ENCODE results near the gene ST3GAL3. TPM values are rescaled to one million over a fixed set of nuclear protein-coding genes. Genes with fewer than 3 reads are reported as not detected.

Gene ST3GAL3
- total and polyA plus RNA-seq, 2 of the 13 experiments (the other 11 are each of a cell fraction or from before 2014, with no cell fraction given), result 5.1 to 8.1 TPM

DNA sequence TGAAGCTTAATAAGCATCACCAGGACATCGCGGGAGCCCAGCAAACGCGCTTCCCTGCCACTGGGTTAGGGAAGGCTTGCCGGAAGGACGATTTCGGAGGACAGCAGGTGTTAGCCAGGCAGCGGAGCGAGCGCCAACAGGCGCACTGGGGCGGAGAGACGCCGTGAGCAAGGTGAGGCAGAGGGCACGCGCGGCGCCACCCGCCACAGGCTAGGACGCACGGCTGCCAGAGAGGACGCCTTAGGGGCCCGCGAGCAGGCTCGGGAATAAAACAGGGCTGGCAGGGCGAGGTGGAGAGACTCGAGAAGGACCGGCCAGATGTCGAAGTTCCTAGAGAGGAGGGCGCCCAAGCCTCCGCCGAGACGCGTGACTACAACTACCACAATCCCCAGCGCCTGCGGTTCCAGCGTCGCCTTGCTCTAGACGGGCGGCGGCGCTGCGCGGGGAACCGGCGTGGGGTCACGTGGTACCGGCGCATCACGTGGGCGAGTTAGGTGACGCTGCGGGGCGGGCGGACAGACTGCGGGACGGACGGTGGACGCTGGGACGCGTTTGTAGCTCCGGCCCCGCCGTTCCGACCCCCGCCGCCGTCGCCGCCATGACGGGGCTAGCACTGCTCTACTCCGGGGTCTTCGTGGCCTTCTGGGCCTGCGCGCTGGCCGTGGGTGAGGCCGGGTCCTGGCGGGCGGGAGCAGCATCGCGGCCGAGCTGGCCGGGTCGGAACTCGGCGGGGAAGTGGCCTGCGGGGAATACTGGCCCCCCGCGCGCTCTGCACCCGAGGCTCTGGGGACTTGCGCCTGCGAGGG lies 267.3 kb downstream of the ST3GAL3 start, which contains the start of gene ATP6V0B (continued):
- TF ChIP-seq ZNF225 (CRISPR knock-in tag; IDR thresholded peaks at IDR 0.05), result peak; percentile 81; the same call in 1 of the 2 replicates
- TF ChIP-seq HIVEP1 (CRISPR knock-in tag; IDR thresholded peaks at IDR 0.05), result peak; percentile 71; the same call in 1 of the 2 replicates
- TF ChIP-seq KMT2A (CRISPR knock-in tag; IDR thresholded peaks at IDR 0.05), result no peak; the same call in 1 of the 2 replicates
- peak; percentile 56 for TF ChIP-seq FOSL2 (CRISPR knock-in tag; IDR thresholded peaks at IDR 0.05)
- peak; percentile 52; the same call in 1 of the 2 replicates for TF ChIP-seq CBX5 (CRISPR knock-in tag; IDR thresholded peaks at IDR 0.05; ENCODE audit: borderline replicate concordance)
- TF ChIP-seq, protein P1, sequence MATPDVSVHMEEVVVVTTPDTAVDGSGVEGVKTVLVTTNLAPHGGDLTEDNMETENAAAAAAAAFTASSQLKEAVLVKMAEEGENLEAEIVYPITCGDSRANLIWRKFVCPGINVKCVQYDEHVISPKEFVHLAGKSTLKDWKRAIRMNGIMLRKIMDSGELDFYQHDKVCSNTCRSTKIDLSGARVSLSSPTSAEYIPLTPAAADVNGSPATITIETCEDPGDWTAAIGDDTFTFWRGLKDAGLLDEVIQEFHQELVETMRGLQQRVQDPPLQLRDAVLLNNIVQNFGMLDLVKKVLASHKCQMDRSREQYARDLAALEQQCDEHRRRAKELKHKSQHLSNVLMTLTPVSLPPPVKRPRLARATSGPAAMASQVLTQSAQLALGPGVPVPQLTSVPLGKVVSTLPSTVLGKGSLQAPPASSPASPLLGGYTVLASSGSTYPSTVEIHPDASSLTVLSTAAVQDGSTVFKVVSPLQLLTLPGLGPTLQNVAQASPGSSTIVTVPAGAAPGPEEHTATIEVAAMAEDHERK (CRISPR knock-in tag; IDR thresholded peaks at IDR 0.05; ENCODE audit: low read depth), result peak; percentile 97
- peak; percentile 49; the same call in 1 of the 2 replicates for TF ChIP-seq MIXL1 (CRISPR knock-in tag; IDR thresholded peaks at IDR 0.05)
- TF ChIP-seq, protein P2, sequence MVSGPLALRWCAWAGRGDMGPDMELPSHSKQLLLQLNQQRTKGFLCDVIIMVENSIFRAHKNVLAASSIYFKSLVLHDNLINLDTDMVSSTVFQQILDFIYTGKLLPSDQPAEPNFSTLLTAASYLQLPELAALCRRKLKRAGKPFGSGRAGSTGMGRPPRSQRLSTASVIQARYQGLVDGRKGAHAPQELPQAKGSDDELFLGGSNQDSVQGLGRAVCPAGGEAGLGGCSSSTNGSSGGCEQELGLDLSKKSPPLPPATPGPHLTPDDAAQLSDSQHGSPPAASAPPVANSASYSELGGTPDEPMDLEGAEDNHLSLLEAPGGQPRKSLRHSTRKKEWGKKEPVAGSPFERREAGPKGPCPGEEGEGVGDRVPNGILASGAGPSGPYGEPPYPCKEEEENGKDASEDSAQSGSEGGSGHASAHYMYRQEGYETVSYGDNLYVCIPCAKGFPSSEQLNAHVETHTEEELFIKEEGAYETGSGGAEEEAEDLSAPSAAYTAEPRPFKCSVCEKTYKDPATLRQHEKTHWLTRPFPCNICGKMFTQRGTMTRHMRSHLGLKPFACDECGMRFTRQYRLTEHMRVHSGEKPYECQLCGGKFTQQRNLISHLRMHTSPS (CRISPR knock-in tag; IDR thresholded peaks at IDR 0.05; ENCODE audit: low read depth), result peak; percentile 48; the same call in 1 of the 2 replicates
- TF ChIP-seq, protein P3, sequence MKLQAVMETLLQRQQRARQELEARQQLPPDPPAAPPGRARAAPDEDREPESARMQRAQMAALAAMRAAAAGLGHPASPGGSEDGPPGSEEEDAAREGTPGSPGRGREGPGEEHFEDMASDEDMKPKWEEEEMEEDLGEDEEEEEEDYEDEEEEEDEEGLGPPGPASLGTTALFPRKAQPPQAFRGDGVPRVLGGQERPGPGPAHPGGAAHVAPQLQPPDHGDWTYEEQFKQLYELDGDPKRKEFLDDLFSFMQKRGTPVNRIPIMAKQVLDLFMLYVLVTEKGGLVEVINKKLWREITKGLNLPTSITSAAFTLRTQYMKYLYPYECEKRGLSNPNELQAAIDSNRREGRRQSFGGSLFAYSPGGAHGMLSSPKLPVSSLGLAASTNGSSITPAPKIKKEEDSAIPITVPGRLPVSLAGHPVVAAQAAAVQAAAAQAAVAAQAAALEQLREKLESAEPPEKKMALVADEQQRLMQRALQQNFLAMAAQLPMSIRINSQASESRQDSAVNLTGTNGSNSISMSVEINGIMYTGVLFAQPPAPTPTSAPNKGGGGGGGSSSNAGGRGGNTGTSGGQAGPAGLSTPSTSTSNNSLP (IDR thresholded peaks at IDR 0.05; ENCODE audit: low read depth, low read length), result no peak
- TF ChIP-seq, protein P4, sequence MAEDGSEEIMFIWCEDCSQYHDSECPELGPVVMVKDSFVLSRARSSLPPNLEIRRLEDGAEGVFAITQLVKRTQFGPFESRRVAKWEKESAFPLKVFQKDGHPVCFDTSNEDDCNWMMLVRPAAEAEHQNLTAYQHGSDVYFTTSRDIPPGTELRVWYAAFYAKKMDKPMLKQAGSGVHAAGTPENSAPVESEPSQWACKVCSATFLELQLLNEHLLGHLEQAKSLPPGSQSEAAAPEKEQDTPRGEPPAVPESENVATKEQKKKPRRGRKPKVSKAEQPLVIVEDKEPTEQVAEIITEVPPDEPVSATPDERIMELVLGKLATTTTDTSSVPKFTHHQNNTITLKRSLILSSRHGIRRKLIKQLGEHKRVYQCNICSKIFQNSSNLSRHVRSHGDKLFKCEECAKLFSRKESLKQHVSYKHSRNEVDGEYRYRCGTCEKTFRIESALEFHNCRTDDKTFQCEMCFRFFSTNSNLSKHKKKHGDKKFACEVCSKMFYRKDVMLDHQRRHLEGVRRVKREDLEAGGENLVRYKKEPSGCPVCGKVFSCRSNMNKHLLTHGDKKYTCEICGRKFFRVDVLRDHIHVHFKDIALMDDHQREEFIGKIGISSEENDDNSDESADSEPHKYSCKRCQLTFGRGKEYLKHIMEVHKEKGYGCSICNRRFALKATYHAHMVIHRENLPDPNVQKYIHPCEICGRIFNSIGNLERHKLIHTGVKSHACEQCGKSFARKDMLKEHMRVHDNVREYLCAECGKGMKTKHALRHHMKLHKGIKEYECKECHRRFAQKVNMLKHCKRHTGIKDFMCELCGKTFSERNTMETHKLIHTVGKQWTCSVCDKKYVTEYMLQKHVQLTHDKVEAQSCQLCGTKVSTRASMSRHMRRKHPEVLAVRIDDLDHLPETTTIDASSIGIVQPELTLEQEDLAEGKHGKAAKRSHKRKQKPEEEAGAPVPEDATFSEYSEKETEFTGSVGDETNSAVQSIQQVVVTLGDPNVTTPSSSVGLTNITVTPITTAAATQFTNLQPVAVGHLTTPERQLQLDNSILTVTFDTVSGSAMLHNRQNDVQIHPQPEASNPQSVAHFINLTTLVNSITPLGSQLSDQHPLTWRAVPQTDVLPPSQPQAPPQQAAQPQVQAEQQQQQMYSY (CRISPR knock-in tag; IDR thresholded peaks at IDR 0.05), result no peak
- TF ChIP-seq ZNF224 (CRISPR knock-in tag; IDR thresholded peaks at IDR 0.05), result 0 out of 2 replicates have a peak, but pooled peaks have one; percentile 57
- TF ChIP-seq KDM2A (CRISPR knock-in tag; IDR thresholded peaks at IDR 0.05; ENCODE audit: borderline replicate concordance, low read depth), result peak; percentile 98
- peak; percentile 68; the same call in 1 of the 2 replicates for TF ChIP-seq ZNF670 (CRISPR knock-in tag; IDR thresholded peaks at IDR 0.05; ENCODE audit: borderline replicate concordance)
- TF ChIP-seq, protein P5, sequence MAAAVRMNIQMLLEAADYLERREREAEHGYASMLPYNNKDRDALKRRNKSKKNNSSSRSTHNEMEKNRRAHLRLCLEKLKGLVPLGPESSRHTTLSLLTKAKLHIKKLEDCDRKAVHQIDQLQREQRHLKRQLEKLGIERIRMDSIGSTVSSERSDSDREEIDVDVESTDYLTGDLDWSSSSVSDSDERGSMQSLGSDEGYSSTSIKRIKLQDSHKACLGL (CRISPR knock-in tag; IDR thresholded peaks at IDR 0.05), result peak; percentile 88
- peak; percentile 81 for TF ChIP-seq ZNF124 (CRISPR knock-in tag; IDR thresholded peaks at IDR 0.05)
- TF ChIP-seq CEBPB (IDR thresholded peaks at IDR 0.05; ENCODE audit: borderline replicate concordance, low read depth, low read length), result no peak
- TF ChIP-seq ZNF234 (CRISPR knock-in tag; conservative IDR thresholded peaks at IDR 0.05), result 0 out of 2 replicates have a peak, but pooled peaks have one; percentile 74
- no peak for TF ChIP-seq XBP1 (CRISPR knock-in tag; IDR thresholded peaks at IDR 0.05)
- peak; percentile 68; the same call in 1 of the 2 replicates for TF ChIP-seq HOXA5 (CRISPR knock-in tag; IDR thresholded peaks at IDR 0.05)

All from HepG2 (cell line).